HG02588 (cell line): ENCODE data around the gene DNAH10.
A peak's percentile ranks its signal among the peaks of the same experiment; 100 is the strongest.

Experiments
- ATAC-seq: cut with Tn5 transposase; IDR thresholded peaks from one replicate; pipeline ENCODE4 v1.9.1; 2021; ENCODE audit warnings: mild to moderate bottlenecking, moderate library complexity; ENCODE audit not compliant: unreplicated experiment

Gene DNAH10

GRCh38 chr12:123761841-123762714 is at the start of gene DNAH10:
DNAH10 (plus strand) TSS chr12:123762301; CDS start chr12:123762337, 36 bp downstream.
- peak; percentile 65 for ATAC-seq

GRCh38 chr12:123712780-123713319 is 49.3 kb upstream of the DNAH10 start:
- ATAC-seq: no peak

GRCh38 chr12:123713398-123713797 is 48.7 kb upstream of the DNAH10 start:
- ATAC-seq: no peak

- ATAC-seq: no peak
Observed at GRCh38 chr12:123713823-123714585, 48.1 kb upstream of the DNAH10 start.

GRCh38 chr12:123715195-123715594 is 46.9 kb upstream of the DNAH10 start:
- ATAC-seq: no peak

GRCh38 chr12:123717350-123717749 is 44.8 kb upstream of the DNAH10 start:
- no peak for ATAC-seq

- ATAC-seq: no peak
Observed at GRCh38 chr12:123720141-123720814, 41.8 kb upstream of the DNAH10 start.

GRCh38 chr12:123721245-123721644 is 40.9 kb upstream of the DNAH10 start:
- no peak for ATAC-seq

- ATAC-seq: no peak
Observed at GRCh38 chr12:123723011-123723410, 39.1 kb upstream of the DNAH10 start.

- no peak for ATAC-seq
Observed at GRCh38 chr12:123723765-123724164, 38.3 kb upstream of the DNAH10 start.

GRCh38 chr12:123726244-123726643 is 35.9 kb upstream of the DNAH10 start:
- no peak for ATAC-seq

GRCh38 chr12:123726962-123727361 is 35.1 kb upstream of the DNAH10 start:
- no peak for ATAC-seq

GRCh38 chr12:123727878-123728277 is 34.2 kb upstream of the DNAH10 start:
- ATAC-seq: no peak

GRCh38 chr12:123731596-123731995 is 30.5 kb upstream of the DNAH10 start:
- no peak for ATAC-seq

GRCh38 chr12:123732251-123732650 is 29.9 kb upstream of the DNAH10 start:
- ATAC-seq: no peak

- ATAC-seq: no peak
Observed at GRCh38 chr12:123733229-123733628, 28.9 kb upstream of the DNAH10 start.

GRCh38 chr12:123734268-123734667 is 27.8 kb upstream of the DNAH10 start:
- ATAC-seq: no peak

- ATAC-seq: no peak
Observed at GRCh38 chr12:123741937-123742572, 20.0 kb upstream of the DNAH10 start.

- ATAC-seq: no peak
Observed at GRCh38 chr12:123743002-123743401, 19.1 kb upstream of the DNAH10 start.

- ATAC-seq: no peak
Observed at GRCh38 chr12:123744836-123745235, 17.3 kb upstream of the DNAH10 start.

GRCh38 chr12:123747309-123747708 is 14.8 kb upstream of the DNAH10 start:
- ATAC-seq: no peak
